ENCODE results near the gene NPAS3.

The NPAS3 gene

GRCh38 chr14:33254342-33254741, 315.7 kb downstream of the NPAS3 start:
- DNase-seq (ENCODE audit: low read depth, low spot score): no peak
- Histone ChIP-seq H3K4me3 (no peak overlapping the region), H3K27ac (no peak overlapping the region), H3K9ac (ENCODE audit: insufficient read length) (no peak overlapping the region), H3K9me3 (ENCODE audit: low read depth, low read length) (no peaks in the 10 kb centered on the region), H3K36me3 (ENCODE audit: insufficient read depth, low read length) (no peaks in the 10 kb centered on the region)
- TF ChIP-seq FOXP2 (optimal IDR thresholded peaks at IDR 0.05; ENCODE audit: control extremely low read depth, extremely low read length, insufficient read depth) (no peak), POLR2AphosphoS5 (IDR thresholded peaks at IDR 0.05; ENCODE audit: borderline replicate concordance, low read depth, low read length) (no peak), EZH2 (IDR thresholded peaks at IDR 0.05) (no peak)

GRCh38 chr14:33254861-33255395, 316.2 kb downstream of the NPAS3 start:
- H3K4me3 ChIP-seq: no peak overlapping the region
- H3K27ac ChIP-seq: no peak overlapping the region
- H3K36me3 ChIP-seq (ENCODE audit: insufficient read depth, low read length): no peaks in the 10 kb centered on the region
- TF ChIP-seq FOXP2 (optimal IDR thresholded peaks at IDR 0.05; ENCODE audit: control extremely low read depth, extremely low read length, insufficient read depth) (no peak), EZH2 (IDR thresholded peaks at IDR 0.05) (no peak), POLR2AphosphoS5 (IDR thresholded peaks at IDR 0.05; ENCODE audit: borderline replicate concordance, low read depth, low read length) (no peak)
- no peak overlapping the region for H3K9ac ChIP-seq (ENCODE audit: insufficient read length)
- H3K9me3 ChIP-seq (ENCODE audit: low read depth, low read length): no peaks in the 10 kb centered on the region
- no peak for DNase-seq (ENCODE audit: low read depth, low spot score)

DNA sequence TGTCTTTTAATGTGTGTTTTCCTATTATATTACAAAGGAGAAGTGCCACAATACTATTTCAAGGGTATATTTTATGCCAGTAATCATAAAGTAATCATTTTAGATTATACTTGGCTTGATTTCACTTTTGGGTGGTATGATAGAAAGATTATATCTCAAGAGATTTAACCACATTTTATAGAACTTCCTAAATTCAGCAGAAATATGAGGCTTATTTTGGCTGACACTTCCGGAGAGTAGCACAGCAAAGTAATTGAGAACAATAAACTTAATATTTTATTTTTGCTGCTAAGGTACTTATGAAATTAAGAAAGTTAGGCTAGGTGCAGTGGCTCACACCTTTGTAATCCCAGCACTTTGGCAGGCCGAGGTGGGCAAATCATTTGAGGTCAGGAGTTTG, 319.1 kb downstream of the NPAS3 start:
- TF ChIP-seq POLR2AphosphoS5 (IDR thresholded peaks at IDR 0.05; ENCODE audit: borderline replicate concordance, low read depth, low read length) (no peak), EZH2 (IDR thresholded peaks at IDR 0.05) (no peak), FOXP2 (optimal IDR thresholded peaks at IDR 0.05; ENCODE audit: control extremely low read depth, extremely low read length, insufficient read depth) (no peak)
- Histone ChIP-seq H3K9ac (ENCODE audit: insufficient read length) (no peak overlapping the region), H3K9me3 (ENCODE audit: low read depth, low read length) (no peaks in the 10 kb centered on the region), H3K36me3 (ENCODE audit: insufficient read depth, low read length) (no peaks in the 10 kb centered on the region), H3K27ac (no peak overlapping the region), H3K4me3 (no peak overlapping the region)
- no peak for DNase-seq (ENCODE audit: low read depth, low spot score)

DNA sequence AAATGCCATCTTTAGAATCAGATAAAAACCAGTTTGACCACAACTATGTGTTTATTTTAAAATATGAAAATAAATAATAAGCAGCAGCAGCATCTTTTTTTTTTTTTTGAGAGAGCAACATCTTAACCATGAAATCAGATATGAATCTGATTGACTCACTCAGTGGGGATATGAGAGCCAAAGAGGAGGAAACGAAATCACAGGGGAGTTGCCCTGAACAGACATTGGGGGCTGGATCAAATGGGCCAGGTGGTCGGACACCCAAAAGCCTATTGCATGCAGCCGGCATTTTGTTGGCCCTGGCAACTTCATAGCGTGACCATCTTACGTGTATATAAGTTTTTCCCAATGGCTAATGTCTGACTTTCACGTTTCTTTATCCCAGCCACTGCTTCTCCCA, 321.1 kb downstream of the NPAS3 start:
- TF ChIP-seq FOXP2 (optimal IDR thresholded peaks at IDR 0.05; ENCODE audit: control extremely low read depth, extremely low read length, insufficient read depth) (no peak), POLR2AphosphoS5 (IDR thresholded peaks at IDR 0.05; ENCODE audit: borderline replicate concordance, low read depth, low read length) (no peak), EZH2 (IDR thresholded peaks at IDR 0.05) (no peak)
- no peak overlapping the region for H3K9ac ChIP-seq (ENCODE audit: insufficient read length)
- H3K4me3 ChIP-seq: no peak overlapping the region
- no peaks in the 10 kb centered on the region for H3K9me3 ChIP-seq (ENCODE audit: low read depth, low read length)
- no peak for DNase-seq (ENCODE audit: low read depth, low spot score)
- no peak overlapping the region for H3K27ac ChIP-seq
- H3K36me3 ChIP-seq (ENCODE audit: insufficient read depth, low read length): no peaks in the 10 kb centered on the region

DNA sequence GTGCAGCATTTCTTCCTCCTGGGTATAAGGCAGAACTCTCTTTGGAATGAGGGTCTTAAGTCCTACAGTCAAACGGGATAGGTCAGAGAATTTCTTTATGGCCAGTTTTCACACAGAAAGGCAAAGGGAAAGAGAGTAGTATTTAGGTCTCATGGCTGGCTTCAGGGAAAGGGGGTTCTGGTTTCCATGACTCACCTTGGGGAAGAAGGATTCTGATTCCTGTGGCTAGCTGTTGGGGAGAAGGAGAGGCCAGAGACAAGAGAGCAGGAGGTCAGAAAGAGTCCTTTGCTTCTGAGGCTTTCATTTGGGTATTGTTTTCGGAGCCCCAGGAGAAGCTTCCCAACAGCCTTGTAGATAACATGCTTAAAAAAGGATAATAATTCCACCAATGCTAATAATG, 332.5 kb downstream of the NPAS3 start:
- H3K9me3 ChIP-seq (ENCODE audit: low read depth, low read length): no peaks in the 10 kb centered on the region
- H3K9ac ChIP-seq (ENCODE audit: insufficient read length): no peak overlapping the region
- TF ChIP-seq FOXP2 (optimal IDR thresholded peaks at IDR 0.05; ENCODE audit: control extremely low read depth, extremely low read length, insufficient read depth) (no peak), EZH2 (IDR thresholded peaks at IDR 0.05) (no peak), POLR2AphosphoS5 (IDR thresholded peaks at IDR 0.05; ENCODE audit: borderline replicate concordance, low read depth, low read length) (no peak)
- H3K27ac ChIP-seq: no peak overlapping the region
- no peaks in the 10 kb centered on the region for H3K36me3 ChIP-seq (ENCODE audit: insufficient read depth, low read length)
- no peak overlapping the region for H3K4me3 ChIP-seq
- DNase-seq (ENCODE audit: low read depth, low spot score): no peak

DNA sequence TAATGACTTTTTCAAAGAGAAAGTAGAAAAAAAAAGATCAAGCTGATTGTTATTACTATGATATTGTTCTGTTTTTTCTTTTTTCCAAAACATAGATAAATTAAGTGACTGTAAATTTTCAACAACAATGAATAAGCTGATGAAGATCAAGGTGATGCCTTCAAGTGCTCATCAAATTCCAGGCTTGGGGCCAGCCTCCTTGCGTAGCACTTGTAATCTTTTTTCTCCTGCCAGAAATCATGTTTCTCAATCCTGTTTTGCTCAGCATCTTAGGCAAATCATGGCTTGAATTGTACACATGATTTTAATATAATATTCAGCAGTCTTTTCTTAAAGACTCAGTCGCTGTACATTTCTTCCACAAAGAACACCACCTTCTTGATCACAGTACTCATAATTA, 333.2 kb downstream of the NPAS3 start:
- Histone ChIP-seq H3K9me3 (ENCODE audit: low read depth, low read length) (no peaks in the 10 kb centered on the region), H3K36me3 (ENCODE audit: insufficient read depth, low read length) (no peaks in the 10 kb centered on the region), H3K27ac (no peak overlapping the region), H3K9ac (ENCODE audit: insufficient read length) (no peak overlapping the region), H3K4me3 (no peak overlapping the region)
- TF ChIP-seq POLR2AphosphoS5 (IDR thresholded peaks at IDR 0.05; ENCODE audit: borderline replicate concordance, low read depth, low read length) (no peak), FOXP2 (optimal IDR thresholded peaks at IDR 0.05; ENCODE audit: control extremely low read depth, extremely low read length, insufficient read depth) (no peak), EZH2 (IDR thresholded peaks at IDR 0.05) (no peak)
- no peak for DNase-seq (ENCODE audit: low read depth, low spot score)

DNA sequence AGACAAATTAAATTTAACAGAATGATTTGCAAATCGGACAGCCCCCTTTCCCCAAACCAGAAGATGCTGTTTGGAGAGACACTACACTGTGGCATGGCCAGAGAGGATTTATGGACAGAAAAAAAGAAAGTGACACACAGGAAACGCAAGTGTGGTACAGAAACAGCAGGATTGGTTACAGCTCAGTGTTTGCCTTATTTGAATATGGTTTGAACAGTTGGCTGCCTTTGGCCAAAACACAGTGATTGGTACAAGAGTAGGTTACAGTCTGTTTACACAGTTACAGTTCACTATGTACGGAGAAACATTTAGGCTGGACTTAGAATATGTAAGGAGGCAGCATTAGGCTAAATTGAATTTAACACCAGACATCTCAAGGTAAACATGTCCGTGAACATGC, 335.3 kb downstream of the NPAS3 start:
- Histone ChIP-seq H3K9me3 (ENCODE audit: low read depth, low read length) (no peaks in the 10 kb centered on the region), H3K9ac (ENCODE audit: insufficient read length) (no peak overlapping the region), H3K4me3 (no peak overlapping the region), H3K27ac (no peak overlapping the region), H3K36me3 (ENCODE audit: insufficient read depth, low read length) (no peaks in the 10 kb centered on the region)
- DNase-seq (ENCODE audit: low read depth, low spot score): no peak
- TF ChIP-seq EZH2 (IDR thresholded peaks at IDR 0.05) (no peak), FOXP2 (optimal IDR thresholded peaks at IDR 0.05; ENCODE audit: control extremely low read depth, extremely low read length, insufficient read depth) (no peak), POLR2AphosphoS5 (IDR thresholded peaks at IDR 0.05; ENCODE audit: borderline replicate concordance, low read depth, low read length) (no peak)

GRCh38 chr14:33275879-33276278, 337.2 kb downstream of the NPAS3 start:
- no peak for DNase-seq (ENCODE audit: low read depth, low spot score)
- TF ChIP-seq EZH2 (IDR thresholded peaks at IDR 0.05): no peak
- TF ChIP-seq POLR2AphosphoS5 (IDR thresholded peaks at IDR 0.05; ENCODE audit: borderline replicate concordance, low read depth, low read length): no peak
- no peak for TF ChIP-seq FOXP2 (optimal IDR thresholded peaks at IDR 0.05; ENCODE audit: control extremely low read depth, extremely low read length, insufficient read depth)
- Histone ChIP-seq H3K4me3 (no peak overlapping the region), H3K27ac (no peak overlapping the region), H3K9ac (ENCODE audit: insufficient read length) (no peak overlapping the region), H3K36me3 (ENCODE audit: insufficient read depth, low read length) (no peaks in the 10 kb centered on the region), H3K9me3 (ENCODE audit: low read depth, low read length) (no peaks in the 10 kb centered on the region)

GRCh38 chr14:33279865-33280264, 341.2 kb downstream of the NPAS3 start:
- no peaks in the 10 kb centered on the region for H3K9me3 ChIP-seq (ENCODE audit: low read depth, low read length)

More at GRCh38 chr14:33279865-33280264, 341.2 kb downstream of the NPAS3 start:
- Histone ChIP-seq H3K27ac (no peak overlapping the region), H3K36me3 (ENCODE audit: insufficient read depth, low read length) (no peaks in the 10 kb centered on the region), H3K4me3 (no peak overlapping the region), H3K9ac (ENCODE audit: insufficient read length) (no peak overlapping the region)
- TF ChIP-seq EZH2 (IDR thresholded peaks at IDR 0.05): no peak
- no peak for TF ChIP-seq FOXP2 (optimal IDR thresholded peaks at IDR 0.05; ENCODE audit: control extremely low read depth, extremely low read length, insufficient read depth)
- no peak for TF ChIP-seq POLR2AphosphoS5 (IDR thresholded peaks at IDR 0.05; ENCODE audit: borderline replicate concordance, low read depth, low read length)
- no peak for DNase-seq (ENCODE audit: low read depth, low spot score)
